ENCODE data around the gene NXPH3.
A peak's percentile ranks its signal among the peaks of the same experiment; 100 is the strongest.

Gene NXPH3

DNA sequence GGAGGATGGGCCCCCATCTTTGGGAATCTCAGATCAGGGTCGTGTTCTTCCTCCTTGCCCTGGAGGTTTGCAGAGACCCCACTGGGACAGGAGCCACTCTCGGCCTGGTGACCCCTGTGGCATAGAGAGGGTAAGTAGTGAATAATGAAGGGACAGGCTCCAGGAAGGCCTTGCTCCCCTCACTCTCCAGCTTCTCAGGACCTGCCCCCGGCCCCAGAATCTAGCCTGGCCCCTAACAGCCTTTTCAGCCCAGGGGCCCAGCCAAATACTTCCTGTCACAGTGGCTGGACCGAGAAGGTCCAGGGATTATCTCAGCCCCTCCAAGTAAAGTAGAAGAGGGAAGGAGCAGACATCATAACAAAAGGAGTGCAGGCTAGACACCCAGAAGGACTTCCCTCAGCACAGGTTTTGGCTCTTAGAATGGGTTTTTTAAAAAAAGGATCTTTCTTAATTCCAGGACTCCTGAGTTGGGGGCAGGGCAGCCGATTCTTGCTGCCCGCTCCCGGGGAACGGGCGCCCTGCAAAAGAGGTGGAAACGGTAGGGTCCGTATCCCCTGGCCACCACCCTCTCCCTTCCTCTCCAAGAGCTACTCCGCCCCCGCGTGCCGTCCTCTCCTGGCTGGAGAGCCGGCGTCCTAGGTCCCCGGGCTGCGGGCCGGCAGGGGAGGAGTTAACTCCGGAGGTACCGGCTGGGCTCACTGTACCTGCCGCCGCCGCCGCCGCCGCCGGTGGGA lies 559 bp upstream of the NXPH3 start:
- no peak overlapping the region for H3K4me3 ChIP-seq (ENCODE audit: low read length)
- no peaks in the 10 kb centered on the region for H3K9me3 ChIP-seq (ENCODE audit: low read length)
- no peaks in the 10 kb centered on the region for H3K36me3 ChIP-seq (ENCODE audit: insufficient read depth, low read length)
- peaks cover 70% of the 10 kb centered on the region for H3K27me3 ChIP-seq (ENCODE audit: insufficient read depth, low read length)
- peaks cover 19% of the 10 kb centered on the region for H3K4me1 ChIP-seq (ENCODE audit: insufficient read depth, low read length)
- no peak overlapping the region for H2AFZ ChIP-seq (ENCODE audit: low read depth, low read length)

GRCh38 chr17:49576088-49576916 lies 631 bp downstream of the NXPH3 start:
- peaks cover 19% of the 10 kb centered on the region for H3K4me1 ChIP-seq (ENCODE audit: insufficient read depth, low read length)
- peak overlapping the region; percentile 76 for H2AFZ ChIP-seq (ENCODE audit: low read depth, low read length)
- no peaks in the 10 kb centered on the region for H3K36me3 ChIP-seq (ENCODE audit: insufficient read depth, low read length)
- peaks cover 59% of the 10 kb centered on the region for H3K27me3 ChIP-seq (ENCODE audit: insufficient read depth, low read length)
- H3K9me3 ChIP-seq (ENCODE audit: low read length), result no peaks in the 10 kb centered on the region
- H3K4me3 ChIP-seq (ENCODE audit: low read length), result peak overlapping the region; percentile 49

- Histone ChIP-seq H3K36me3 (ENCODE audit: insufficient read depth, low read length) (no peaks in the 10 kb centered on the region), H3K4me3 (ENCODE audit: low read length) (peak overlapping the region; percentile 49), H3K27me3 (ENCODE audit: insufficient read depth, low read length) (peaks cover 52% of the 10 kb centered on the region), H2AFZ (ENCODE audit: low read depth, low read length) (peak overlapping the region; percentile 76), H3K4me1 (ENCODE audit: insufficient read depth, low read length) (peaks cover 19% of the 10 kb centered on the region), H3K9me3 (ENCODE audit: low read length) (no peaks in the 10 kb centered on the region)
Measured at GRCh38 chr17:49576917-49577649, 1.4 kb downstream of the NXPH3 start.

DNA sequence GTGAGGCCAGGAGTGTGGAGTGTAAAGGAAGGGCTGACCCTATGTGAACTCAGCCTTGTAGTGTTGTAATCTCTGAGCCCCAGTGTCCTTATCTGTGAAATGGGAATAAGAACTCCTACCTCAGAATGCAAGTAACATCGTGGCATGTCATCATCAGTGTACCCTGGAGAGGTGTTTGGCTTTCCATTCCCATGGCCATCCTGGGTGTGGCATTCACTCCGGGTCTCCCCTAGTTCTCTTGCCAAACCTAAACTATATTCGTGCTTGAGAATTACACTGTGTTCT lies 1.9 kb downstream of the NXPH3 start:
- H3K9me3 ChIP-seq (ENCODE audit: low read length), result no peaks in the 10 kb centered on the region
- peaks cover 19% of the 10 kb centered on the region for H3K4me1 ChIP-seq (ENCODE audit: insufficient read depth, low read length)
- H3K4me3 ChIP-seq (ENCODE audit: low read length), result no peak overlapping the region
- H3K27me3 ChIP-seq (ENCODE audit: insufficient read depth, low read length), result peaks cover 47% of the 10 kb centered on the region
- no peak overlapping the region for H2AFZ ChIP-seq (ENCODE audit: low read depth, low read length)
- H3K36me3 ChIP-seq (ENCODE audit: insufficient read depth, low read length), result no peaks in the 10 kb centered on the region

DNA sequence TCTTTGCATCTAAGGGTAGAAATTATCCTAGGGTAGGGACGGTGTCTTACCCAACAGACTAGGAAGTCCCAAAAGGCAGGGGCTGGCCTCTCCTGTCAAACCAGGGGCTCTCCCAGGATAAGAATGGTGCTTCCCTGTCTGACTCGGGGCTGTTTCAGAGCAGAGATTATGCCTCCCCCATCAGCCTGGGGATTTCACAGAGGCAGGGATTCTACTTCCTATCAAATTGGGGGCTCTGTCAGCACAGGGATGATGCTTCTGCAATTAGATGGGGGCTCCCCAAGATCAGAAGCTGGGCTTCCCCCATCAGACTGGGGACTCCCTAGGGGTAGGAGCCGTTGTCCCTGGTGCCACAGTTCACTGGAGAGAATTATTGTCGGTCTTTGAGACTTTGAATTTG lies 2.3 kb downstream of the NXPH3 start:
- H3K9me3 ChIP-seq (ENCODE audit: low read length), result no peaks in the 10 kb centered on the region
- peaks cover 43% of the 10 kb centered on the region for H3K27me3 ChIP-seq (ENCODE audit: insufficient read depth, low read length)
- peaks cover 19% of the 10 kb centered on the region for H3K4me1 ChIP-seq (ENCODE audit: insufficient read depth, low read length)
- H2AFZ ChIP-seq (ENCODE audit: low read depth, low read length), result no peak overlapping the region
- H3K36me3 ChIP-seq (ENCODE audit: insufficient read depth, low read length), result no peaks in the 10 kb centered on the region
- H3K4me3 ChIP-seq (ENCODE audit: low read length), result no peak overlapping the region

DNA sequence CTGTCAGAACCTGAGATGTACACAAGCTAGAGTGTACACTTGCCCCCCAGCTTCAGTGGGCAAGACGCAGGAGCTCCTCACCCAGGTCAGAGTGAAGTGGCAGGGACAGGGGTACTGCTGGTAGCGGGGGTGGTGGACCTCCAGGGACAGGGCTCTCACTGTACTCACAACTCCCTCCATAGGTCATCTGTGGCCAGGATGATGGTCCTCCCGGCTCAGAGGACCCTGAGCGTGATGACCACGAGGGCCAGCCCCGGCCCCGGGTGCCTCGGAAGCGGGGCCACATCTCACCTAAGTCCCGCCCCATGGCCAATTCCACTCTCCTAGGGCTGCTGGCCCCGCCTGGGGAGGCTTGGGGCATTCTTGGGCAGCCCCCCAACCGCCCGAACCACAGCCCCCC lies 2.7 kb downstream of the NXPH3 start:
- peaks cover 19% of the 10 kb centered on the region for H3K4me1 ChIP-seq (ENCODE audit: insufficient read depth, low read length)
- no peak overlapping the region for H2AFZ ChIP-seq (ENCODE audit: low read depth, low read length)
- no peaks in the 10 kb centered on the region for H3K36me3 ChIP-seq (ENCODE audit: insufficient read depth, low read length)
- peaks cover 41% of the 10 kb centered on the region for H3K27me3 ChIP-seq (ENCODE audit: insufficient read depth, low read length)
- no peak overlapping the region for H3K4me3 ChIP-seq (ENCODE audit: low read length)
- no peaks in the 10 kb centered on the region for H3K9me3 ChIP-seq (ENCODE audit: low read length)

GRCh38 chr17:49578952-49579500 lies 3.4 kb downstream of the NXPH3 start:
- no peaks in the 10 kb centered on the region for H3K9me3 ChIP-seq (ENCODE audit: low read length)
- no peaks in the 10 kb centered on the region for H3K36me3 ChIP-seq (ENCODE audit: insufficient read depth, low read length)
- peaks cover 19% of the 10 kb centered on the region for H3K4me1 ChIP-seq (ENCODE audit: insufficient read depth, low read length)
- peaks cover 35% of the 10 kb centered on the region for H3K27me3 ChIP-seq (ENCODE audit: insufficient read depth, low read length)
- no peak overlapping the region for H2AFZ ChIP-seq (ENCODE audit: low read depth, low read length)
- H3K4me3 ChIP-seq (ENCODE audit: low read length), result no peak overlapping the region

- peaks cover 19% of the 10 kb centered on the region for H3K4me1 ChIP-seq (ENCODE audit: insufficient read depth, low read length)
- no peaks in the 10 kb centered on the region for H3K9me3 ChIP-seq (ENCODE audit: low read length)
- H3K27me3 ChIP-seq (ENCODE audit: insufficient read depth, low read length), result peaks cover 30% of the 10 kb centered on the region
- H3K36me3 ChIP-seq (ENCODE audit: insufficient read depth, low read length), result no peaks in the 10 kb centered on the region
- H3K4me3 ChIP-seq (ENCODE audit: low read length), result no peak overlapping the region
- H2AFZ ChIP-seq (ENCODE audit: low read depth, low read length), result no peak overlapping the region
Measured at GRCh38 chr17:49579522-49579921, 3.9 kb downstream of the NXPH3 start.

- Histone ChIP-seq H3K4me1 (ENCODE audit: insufficient read depth, low read length) (peaks cover 17% of the 10 kb centered on the region), H3K36me3 (ENCODE audit: insufficient read depth, low read length) (no peaks in the 10 kb centered on the region), H2AFZ (ENCODE audit: low read depth, low read length) (no peak overlapping the region), H3K9me3 (ENCODE audit: low read length) (no peaks in the 10 kb centered on the region), H3K27me3 (ENCODE audit: insufficient read depth, low read length) (peaks cover 24% of the 10 kb centered on the region), H3K4me3 (ENCODE audit: low read length) (no peak overlapping the region)
Measured at GRCh38 chr17:49580055-49580721, 4.5 kb downstream of the NXPH3 start.

GRCh38 chr17:49580981-49581647 lies 5.4 kb downstream of the NXPH3 start:
- Histone ChIP-seq H3K4me1 (ENCODE audit: insufficient read depth, low read length) (peaks cover 14% of the 10 kb centered on the region), H3K36me3 (ENCODE audit: insufficient read depth, low read length) (no peaks in the 10 kb centered on the region), H3K4me3 (ENCODE audit: low read length) (no peak overlapping the region), H3K27me3 (ENCODE audit: insufficient read depth, low read length) (peaks cover 20% of the 10 kb centered on the region), H2AFZ (ENCODE audit: low read depth, low read length) (no peak overlapping the region), H3K9me3 (ENCODE audit: low read length) (no peaks in the 10 kb centered on the region)

DNA sequence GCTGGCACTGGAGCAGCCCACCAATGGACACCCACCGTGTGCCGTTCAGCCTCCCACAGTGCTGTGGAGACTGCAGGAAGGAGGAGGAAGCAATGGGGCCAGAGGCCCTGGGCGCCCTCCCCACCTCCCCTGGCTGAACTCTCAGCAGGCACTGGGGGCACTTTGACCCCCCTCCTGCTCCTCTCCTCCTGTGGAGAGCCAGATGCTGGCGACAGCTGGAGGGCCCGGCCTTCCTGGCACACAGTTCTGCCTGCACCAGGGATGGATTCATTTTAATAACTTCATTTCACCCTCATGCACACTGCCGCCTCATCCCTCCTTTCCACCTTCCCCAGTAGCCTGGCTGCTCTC lies 6.0 kb downstream of the NXPH3 start:
- Histone ChIP-seq H3K9me3 (ENCODE audit: low read length) (no peaks in the 10 kb centered on the region), H2AFZ (ENCODE audit: low read depth, low read length) (no peak overlapping the region), H3K4me1 (ENCODE audit: insufficient read depth, low read length) (peaks cover 11% of the 10 kb centered on the region)

GRCh38 chr17:49582055-49582722 lies 6.5 kb downstream of the NXPH3 start:
- peaks cover 13% of the 10 kb centered on the region for H3K27me3 ChIP-seq (ENCODE audit: insufficient read depth, low read length)
- H2AFZ ChIP-seq (ENCODE audit: low read depth, low read length), result no peak overlapping the region
- H3K4me3 ChIP-seq (ENCODE audit: low read length), result no peak overlapping the region
- peaks cover 5% of the 10 kb centered on the region for H3K4me1 ChIP-seq (ENCODE audit: insufficient read depth, low read length)
- no peaks in the 10 kb centered on the region for H3K36me3 ChIP-seq (ENCODE audit: insufficient read depth, low read length)
- no peaks in the 10 kb centered on the region for H3K9me3 ChIP-seq (ENCODE audit: low read length)

More for the DNA sequence above, 6.0 kb downstream of the NXPH3 start:
- Histone ChIP-seq H3K4me3 (ENCODE audit: low read length) (no peak overlapping the region), H3K36me3 (ENCODE audit: insufficient read depth, low read length) (no peaks in the 10 kb centered on the region), H3K27me3 (ENCODE audit: insufficient read depth, low read length) (peaks cover 18% of the 10 kb centered on the region)

Measured in neuron (in vitro differentiated cells).